Measurements from ENCODE around the gene SEC14L3.

The SEC14L3 gene

DNA sequence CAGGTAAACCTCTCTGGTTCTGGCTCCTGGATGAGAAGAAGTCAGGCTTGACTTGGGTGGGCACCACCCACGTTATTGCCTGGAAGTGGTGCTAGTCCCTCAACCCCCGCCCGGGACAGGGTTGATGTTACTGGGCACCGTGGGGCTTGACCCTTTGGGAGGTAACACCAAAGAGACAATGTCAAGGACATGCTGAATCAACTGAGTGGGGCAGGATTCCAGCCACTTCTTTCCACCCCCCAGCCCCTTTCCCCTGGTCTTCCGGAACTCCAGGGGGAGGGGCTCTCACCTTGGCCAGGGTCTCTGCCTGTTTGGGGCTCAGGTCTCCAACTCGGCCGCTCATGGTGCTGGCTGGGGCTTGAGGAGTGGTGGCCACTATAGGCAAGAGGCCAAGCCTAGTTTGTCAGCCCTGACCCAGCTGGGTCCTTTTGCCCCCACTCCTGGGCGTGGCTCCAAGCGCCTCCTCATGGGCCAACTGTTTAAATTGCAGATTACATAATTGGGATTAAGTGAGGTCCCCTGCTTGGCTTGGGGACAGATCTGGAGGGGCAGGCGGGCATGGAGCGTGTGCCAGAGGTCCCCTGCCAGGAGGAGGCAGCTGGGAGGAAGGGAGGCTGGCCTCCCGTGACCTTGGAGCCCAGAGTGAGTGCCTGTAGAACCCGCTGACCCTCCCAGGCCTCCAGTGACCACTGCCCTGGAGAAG is at the start of gene SEC14L3:
Gene SEC14L3, minus strand, starts transcription at position 402 of the 703 bp plus-strand sequence. Its CDS starts 59 bp downstream, at position 343.
- DNase-seq (ENCODE audit: low read depth) = no peak

DNA sequence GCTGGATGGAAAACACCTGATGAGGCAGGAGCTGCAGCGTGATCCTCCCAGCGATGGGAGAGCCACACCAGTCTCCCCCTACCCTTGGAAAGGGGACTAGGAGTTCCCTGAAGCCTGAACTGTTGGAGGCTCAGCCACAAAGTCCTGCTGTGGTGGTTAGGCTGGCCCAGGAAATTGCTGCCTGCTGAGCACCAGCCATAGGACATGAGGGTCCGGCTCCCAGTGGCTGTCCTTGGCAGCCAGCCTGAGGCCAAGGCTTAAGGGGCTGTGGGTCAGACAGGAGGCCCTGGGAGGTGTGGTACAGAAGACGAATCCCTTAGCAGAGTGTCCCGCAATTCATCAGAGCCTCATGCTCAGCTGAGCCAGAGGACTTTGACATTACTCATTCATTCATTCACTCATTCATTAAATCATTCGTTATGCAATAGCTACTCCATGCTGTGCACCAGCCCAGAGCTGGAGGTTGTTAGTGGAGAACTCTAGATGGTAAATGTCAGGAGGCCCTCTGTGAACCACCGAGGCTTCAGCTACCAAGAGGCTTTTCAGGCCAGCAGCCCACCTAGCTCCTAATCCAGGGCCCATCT is 48.1 kb upstream of the SEC14L3 start:
- no peak for DNase-seq (ENCODE audit: low read depth)

DNA sequence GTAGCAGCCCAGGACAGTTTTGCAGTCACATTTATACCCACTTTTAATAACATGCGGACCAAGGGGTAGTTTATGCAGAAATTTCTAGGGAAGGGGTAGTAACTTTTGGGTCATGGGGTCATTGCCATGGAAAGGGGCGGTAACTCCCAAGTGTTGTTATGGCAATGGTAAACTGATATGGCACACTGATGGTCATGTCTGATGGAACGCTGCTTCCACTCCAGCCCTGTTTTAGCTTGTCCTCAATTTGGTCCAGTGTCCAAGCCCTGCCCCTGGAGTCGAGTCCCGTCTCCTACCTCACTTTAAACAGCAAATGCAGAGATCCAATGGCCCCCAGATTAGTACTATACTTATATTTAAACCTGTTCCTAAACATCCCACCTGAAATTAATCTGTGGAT is 44.9 kb upstream of the SEC14L3 start:
- no peak for DNase-seq (ENCODE audit: low read depth)

DNA sequence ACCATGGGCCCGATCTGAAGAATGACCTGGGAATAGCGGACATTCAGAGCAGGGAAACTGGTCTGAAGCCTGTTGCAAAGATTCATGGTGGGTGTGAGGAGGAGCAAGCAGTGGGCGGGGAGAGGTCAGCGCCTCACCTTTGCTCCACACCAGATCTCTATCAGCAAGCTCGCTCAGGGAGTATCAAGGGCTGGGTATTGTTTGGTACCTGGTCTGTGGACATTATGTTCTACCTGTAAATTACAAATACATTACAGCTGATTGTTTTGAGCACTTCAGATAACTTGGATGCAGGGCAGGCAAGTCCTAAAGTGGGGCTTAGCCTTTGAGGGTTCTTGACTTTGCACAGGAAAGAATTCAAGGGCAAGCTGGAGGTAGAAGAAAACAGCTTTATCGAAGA is 44.5 kb upstream of the SEC14L3 start:
- DNase-seq (ENCODE audit: low read depth) = no peak

DNA sequence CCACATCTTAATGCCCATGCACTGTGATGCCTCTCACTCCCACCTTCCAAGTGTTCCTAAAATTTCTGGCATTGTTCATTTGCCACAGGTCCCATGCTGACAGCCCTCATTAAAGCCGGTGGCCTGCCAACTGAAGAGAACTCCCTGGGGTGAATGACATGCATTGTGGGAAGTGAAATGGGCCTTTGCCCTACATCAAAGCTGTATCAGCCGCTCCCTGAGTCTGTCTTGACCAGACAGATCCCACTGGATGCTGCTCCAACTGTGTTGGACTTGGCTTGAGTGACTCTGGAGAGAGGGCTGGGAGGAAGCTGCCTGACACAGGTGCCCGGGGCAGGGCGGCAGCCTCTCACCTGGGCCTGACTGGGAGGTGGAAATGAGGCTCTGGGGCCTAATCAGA is 42.4 kb upstream of the SEC14L3 start:
- DNase-seq (ENCODE audit: low read depth) = no peak

DNA sequence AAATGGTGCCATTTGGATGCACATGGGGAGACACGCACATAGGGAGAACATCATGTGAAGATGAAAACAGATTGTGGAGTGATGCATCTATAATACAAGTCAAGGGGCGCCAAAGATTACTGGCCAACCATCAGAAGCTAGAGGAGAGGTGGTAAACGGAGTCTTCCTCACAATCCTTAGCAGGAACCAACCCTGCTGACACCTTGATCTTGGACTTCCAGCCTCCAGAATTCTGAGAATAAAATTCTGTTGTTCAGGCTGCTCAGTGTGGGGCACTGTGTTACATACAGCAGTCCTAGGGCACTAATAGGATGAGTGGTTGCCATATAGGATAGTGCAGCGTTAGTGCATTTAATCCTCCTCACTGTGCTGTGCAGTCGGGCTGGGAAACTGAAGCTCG is 41.6 kb upstream of the SEC14L3 start:
- DNase-seq (ENCODE audit: low read depth) = no peak

DNA sequence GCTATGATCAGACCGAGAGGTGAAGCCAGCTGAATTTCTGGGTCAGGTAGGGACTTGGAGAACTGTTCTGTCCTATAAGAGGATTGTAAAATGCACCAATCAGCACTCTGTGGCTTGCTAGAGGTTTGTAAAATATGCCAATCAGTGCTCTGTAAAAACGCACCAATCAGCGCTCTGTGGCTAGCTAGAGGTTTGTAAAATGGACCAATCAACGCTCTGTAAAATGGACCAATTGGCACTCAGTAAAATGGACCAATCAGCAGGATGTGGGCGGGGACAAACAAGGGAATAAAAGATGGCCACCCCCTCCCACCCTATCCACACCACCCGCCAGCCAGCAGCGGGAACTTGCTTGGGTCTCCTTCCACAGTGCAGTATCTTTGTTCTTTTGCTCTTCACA is 40.1 kb upstream of the SEC14L3 start:
- DNase-seq (ENCODE audit: low read depth) = no peak

DNA sequence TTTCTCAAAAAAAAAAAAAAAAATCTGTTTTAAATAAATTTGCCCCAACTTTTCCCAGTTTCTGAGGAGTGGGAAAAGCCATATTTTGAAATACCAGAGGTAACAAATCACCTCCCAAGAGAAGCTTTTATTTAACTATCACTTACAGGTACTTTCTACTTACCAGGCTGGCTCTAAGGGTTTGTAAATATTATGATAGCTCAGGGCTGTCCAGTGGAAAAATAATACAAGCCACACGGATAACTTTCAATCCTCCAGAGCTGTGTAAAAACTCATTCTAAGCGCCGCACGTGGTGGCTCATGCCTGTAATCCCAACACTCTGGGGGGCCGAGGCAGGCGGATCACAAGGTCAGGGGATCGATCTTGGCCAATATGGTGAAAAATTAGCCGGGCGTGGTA is 39.3 kb upstream of the SEC14L3 start:
- no peak for DNase-seq (ENCODE audit: low read depth)

DNA sequence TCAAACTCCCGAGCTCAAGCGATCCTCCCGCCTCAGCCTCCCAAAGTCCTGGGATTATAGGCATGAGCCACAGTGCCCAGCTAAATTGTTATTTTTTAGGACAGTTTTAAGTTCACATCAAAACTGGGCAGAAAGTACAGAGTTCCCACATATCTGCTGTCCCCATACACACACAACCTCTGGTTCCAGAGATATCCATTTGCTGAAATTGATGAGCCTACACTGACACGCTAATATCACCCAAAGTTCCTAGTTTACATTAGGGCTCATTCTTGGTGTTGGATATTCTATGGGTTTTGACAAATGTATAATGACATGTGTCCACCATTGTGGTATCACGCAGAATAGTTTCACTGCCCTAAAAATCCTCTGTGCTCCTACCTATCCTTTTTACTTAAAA is 36.4 kb upstream of the SEC14L3 start:
- no peak for DNase-seq (ENCODE audit: low read depth)

DNA sequence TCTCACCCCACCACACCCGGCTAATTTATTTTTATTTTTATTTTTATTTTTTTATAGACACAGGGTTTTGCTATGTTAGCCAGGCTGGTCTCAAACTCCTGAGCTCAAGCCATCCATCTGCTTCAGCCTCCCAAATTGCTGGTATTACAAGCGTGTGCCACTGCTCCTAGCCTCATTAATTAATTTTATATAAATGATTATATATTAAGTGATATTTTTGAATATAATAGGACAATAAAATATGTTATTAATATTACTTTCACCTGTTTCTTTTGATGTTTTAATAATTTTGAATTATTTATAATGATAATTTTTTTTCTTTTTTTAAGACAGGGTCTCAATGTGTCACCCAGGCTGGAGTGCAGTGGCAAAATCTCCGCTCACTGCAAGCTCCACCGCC is 35.9 kb upstream of the SEC14L3 start:
- no peak for DNase-seq (ENCODE audit: low read depth)

DNA sequence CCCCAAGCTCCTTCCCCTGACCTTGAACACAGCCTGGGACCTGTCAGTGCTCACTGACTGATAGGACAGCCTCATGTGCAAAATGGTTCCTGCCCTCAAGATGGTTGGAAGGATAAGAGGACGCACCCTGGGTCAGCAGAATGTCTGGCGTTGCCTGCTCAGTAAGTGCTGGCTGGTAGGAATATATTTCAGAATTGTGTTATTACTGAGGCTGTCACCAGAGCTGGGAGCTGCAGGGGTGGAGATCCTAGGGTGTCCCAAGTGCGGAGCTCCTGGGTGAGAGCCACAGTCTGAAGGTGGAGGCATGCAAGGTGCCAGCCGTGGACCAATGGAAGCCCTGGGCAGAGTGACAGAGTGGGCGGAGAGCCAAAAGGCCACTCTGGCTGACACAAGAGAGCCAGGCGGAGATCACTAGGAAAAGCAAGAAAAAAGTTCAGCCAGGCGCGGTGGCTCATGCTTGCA is 34.7 kb upstream of the SEC14L3 start:
- DNase-seq (ENCODE audit: low read depth) = no peak

DNA sequence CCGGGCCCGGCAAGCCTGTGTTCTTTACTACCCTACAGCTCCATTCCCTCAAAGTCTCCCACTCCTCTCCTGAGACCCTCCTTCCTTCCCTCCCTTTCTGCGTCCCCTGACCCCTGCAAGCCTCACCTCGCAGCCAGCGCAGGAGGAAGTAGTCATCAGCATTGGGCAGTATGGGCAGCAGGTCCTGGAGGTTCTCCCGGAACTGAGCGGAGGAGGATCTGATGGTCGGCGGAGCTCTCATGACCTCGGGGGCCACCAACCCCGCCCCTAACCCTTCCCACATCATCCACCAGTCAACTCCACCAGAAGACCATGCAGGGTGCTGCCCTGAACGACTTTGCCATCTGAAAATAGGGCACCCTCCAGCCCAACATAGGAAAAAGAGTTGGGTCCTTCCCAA is 31.7 kb upstream of the SEC14L3 start:
- DNase-seq (ENCODE audit: low read depth) = no peak

DNA sequence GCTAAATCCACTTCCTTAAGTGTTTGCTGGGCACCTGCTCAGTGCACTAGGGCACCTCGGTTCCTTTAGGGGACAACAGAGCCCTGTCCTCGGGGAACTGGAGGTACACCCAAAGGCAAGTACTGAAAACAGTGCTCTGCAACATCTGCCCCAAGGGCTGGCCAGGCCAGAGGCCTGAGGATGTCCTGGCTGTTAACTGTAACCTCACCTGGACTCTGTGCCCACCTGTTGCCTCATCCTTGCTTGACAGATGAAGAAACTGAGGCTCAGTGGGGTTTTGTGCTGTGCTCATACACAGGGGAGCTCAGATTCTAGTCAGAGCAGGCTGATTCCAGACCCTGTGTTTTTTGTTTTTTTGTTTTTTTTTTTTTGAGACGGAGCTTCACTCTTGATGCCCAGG is 31.1 kb upstream of the SEC14L3 start:
- DNase-seq (ENCODE audit: low read depth) = no peak

DNA sequence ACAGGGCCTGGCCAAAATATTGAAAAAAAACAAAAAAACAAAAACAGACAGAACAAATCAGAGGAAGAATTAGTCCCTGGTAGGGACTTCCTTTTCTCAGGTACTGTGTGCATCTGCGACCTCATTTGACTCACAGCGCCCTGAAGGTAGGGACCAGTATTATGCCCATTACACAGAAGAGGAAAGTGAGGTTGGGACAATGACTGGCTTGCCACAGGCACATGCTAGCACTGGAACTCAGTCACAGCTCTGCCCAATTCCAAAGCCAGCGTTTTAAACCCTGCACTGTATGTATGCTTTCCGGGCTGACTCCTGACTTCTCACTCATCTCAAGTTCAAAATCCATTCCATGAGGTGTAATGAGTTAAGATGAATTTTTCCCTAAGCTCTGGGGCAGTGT is 30.3 kb upstream of the SEC14L3 start:
- DNase-seq (ENCODE audit: low read depth) = no peak

DNA sequence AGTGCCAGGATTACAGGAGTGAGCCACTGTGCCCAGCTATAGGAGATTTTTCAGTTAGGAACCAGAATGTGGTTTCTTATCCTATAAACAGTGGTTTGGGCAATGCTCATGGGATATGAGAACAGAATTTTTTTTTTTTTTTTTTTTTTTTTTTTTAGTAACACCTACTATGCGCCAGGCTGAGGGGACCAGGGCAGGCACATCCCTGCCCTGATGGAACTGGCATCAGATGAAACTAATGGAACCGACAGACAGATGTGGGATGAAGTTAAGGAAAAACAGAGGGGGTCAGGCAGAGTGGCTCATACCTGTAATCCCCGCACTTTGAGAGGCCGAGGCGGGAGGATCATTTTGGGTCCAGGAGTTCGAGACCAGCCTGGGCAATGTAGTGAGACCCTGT is 28.8 kb upstream of the SEC14L3 start:
- no peak for DNase-seq (ENCODE audit: low read depth)

DNA sequence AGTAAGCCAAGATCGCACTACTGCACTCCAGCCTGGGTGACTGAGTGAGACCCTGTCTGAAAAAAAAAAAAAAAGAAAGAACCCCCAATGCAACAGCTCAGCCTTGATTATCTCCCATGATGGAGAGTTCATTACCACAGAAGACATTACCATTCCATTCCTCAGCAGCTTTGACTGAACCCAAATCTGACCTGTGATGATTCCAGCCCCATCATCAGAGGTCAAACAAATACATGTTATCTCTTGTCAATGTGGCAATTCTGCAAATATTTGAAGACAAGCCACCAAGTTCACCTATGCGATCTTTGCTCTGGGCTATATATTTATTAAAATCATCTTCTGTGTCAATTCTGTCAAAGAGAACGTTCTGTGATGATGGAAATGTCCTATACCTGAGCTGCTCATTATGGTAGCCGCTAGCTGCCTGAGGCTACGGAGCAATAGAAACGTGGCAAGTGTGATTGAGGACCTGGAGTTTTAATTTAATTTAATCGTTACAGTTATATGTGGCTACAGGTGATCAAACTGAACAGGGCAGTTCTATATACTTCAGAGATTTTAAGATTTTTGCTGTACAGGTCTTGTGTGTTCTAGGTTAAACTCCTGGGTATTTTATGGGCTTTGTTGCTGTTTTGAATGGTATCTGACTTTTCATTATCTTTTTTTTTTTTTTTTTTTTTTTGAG is 25.8 kb upstream of the SEC14L3 start:
- DNase-seq (ENCODE audit: low read depth) = no peak

DNA sequence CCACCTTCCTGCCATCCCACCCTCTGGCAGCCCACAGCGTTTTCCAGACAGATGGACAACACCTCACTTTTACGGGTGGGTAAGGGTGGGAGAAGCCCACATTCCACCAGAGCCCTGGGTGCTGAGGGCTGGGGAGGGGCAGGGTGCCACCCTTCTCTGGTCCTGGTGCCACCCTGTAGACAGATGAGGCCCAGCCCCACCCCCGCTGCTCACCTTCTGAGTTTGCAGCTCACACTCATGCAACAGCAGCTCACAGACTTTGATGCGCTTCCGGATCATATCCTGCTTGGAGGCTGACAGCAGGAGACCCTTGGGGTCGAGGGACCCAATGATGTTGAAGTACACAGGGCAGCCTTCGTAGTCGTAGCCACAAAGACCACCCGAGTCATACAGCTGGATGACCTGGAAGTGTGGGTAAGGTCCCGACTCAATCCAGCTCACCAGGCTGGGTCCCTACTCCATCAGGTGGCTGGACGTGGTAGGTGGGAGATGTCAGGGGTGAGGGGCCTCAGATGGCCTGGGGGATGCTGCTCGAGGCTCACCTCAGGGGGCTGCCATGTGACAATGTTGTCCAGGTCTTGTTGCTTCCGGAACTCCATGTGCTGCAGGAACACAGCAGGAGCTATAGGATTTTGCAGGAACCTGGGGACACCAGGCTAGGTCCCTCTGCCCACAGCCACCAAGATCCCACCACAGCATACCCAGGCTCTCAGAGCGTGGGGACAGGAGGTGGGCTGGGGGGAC is 23.4 kb upstream of the SEC14L3 start:
- DNase-seq (ENCODE audit: low read depth) = no peak

DNA sequence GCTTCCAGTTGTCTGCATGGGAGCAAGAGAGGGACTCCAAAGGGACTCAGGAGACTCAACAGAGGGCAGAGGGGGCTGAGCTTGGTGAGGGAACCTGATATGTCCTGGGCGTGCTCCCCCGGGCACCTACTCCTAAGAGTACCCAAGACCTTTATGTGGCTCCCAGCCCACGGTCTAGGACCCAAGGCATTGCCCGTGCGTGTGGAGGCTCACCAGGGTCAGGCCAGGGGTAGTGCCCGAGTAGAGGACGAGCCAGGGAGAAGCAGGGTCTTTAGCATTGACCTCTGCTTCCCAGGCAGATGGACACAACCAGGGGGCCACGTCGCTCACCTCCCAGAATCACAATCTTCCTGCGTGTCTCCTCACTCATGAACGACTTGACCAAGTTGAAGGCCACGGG is 20.3 kb upstream of the SEC14L3 start:
- no peak for DNase-seq (ENCODE audit: low read depth)

DNA sequence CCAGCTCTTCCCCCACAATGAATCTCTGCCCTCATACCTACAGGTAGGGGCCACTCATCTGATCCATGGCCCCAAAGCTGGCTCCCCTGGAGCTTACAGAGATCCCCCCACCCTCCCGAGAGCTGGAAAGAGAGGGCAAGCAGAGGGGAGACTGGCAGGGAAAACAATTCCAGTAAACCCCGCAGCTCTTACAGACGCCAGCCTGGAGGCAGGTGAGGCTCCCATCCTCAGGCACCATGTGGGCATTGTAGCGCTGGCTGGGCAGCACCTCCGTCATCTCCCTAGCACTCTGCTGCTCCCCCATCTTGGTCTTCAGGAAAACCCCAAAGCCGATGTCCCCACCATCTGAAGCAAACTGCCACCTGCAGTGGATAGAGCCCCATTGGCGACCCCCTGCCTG is 19.6 kb upstream of the SEC14L3 start:
- DNase-seq (ENCODE audit: low read depth) = no peak

DNA sequence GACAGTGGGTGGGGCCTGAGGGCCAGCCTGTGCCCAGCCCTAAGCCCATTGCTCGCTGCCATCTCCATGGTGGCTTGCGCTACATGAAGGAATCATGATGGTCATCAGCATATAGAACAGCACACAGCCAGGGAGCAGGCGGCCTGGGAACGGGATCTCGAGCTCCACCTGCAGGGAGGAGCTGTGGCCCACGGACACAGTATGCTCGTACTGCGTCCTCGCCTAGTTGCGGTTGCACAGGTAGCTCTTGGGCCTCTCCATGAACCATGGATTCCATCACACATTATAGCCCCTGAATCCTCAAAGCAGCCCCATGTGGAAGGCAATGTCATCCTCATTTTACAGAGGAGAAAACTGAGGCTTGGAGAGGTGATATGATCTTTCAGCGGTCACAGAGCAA is 18.6 kb upstream of the SEC14L3 start:
- no peak for DNase-seq (ENCODE audit: low read depth)

DNA sequence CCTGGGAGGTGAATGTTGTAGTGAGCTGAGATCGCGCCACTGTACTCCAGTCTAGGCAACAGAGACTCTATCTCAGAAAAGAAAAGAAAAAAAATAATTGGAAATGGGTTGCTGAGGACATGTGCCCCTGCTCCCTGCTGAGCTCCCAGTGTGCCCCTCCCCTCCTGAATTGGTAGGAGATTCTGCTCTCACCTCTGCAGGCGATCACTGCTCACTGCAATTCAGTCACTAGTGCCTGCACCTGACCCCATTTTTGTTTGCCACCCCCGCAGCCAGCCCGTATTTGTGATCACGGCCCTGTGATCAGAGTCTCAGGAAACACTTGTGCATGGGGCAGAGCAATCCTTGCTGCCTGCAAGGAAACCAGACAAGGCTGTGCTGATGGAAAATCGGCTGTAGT is 16.3 kb upstream of the SEC14L3 start:
- no peak for DNase-seq (ENCODE audit: low read depth)

DNA sequence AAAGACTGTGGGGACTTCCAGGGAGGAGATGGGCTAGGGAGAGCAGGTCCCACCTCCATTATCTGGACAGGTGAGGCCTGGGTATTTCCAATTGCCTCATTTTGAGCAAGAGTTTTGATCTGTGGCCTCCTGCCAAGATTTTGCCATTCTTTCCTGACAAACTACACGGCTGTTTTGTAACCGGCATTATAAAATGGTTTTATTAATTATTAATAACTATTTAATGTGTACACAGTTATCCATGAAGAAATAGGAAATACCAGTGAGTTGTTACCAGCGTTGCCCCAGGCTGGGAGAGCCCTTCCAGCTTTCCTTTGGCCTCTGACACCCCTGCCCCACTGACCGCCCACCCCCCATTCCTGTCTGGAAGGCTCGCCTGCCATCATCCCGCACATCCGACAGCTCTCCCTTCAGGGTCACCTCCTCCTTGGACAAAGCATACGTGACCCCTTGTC is 14.9 kb upstream of the SEC14L3 start:
- no peak for DNase-seq (ENCODE audit: low read depth)

DNA sequence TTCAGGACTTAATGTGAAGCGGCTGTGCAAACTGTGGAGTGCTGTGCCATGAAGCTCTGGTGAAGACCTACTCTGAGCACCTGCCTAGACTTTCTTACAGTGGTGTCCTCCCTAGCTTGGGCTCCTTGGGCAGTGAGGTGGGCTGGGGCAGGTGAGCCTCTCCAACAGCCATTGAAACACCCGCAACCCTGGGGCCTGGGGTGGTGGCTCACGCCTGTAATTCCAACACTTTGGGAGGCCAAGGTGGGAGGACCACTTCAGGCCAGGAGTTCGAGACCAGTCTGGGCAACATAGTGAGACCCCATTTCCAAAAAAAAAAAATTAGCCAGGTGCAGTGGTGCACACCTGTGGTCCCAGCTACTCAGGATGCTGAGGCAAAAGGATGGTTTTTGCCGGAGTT is 14.3 kb upstream of the SEC14L3 start:
- no peak for DNase-seq (ENCODE audit: low read depth)
